HG03442 (cell line): ENCODE data around the gene N4BP2L2.

Source experiments
- ATAC-seq: cut with Tn5 transposase; IDR thresholded peaks from one replicate; pipeline ENCODE4 v1.9.1; 2021; ENCODE audit warnings: mild to moderate bottlenecking, moderate library complexity; ENCODE audit not compliant: unreplicated experiment

N4BP2L2 gene

GRCh38 chr13:32535115-32535514 is 3.5 kb downstream of the N4BP2L2 start:
- no peak for ATAC-seq

GRCh38 chr13:32530841-32531253 is 7.7 kb downstream of the N4BP2L2 start:
- ATAC-seq = no peak

GRCh38 chr13:32528358-32528757 is 10.2 kb downstream of the N4BP2L2 start:
- ATAC-seq = no peak

GRCh38 chr13:32527151-32527550 is 11.4 kb downstream of the N4BP2L2 start:
- no peak for ATAC-seq

- no peak for ATAC-seq
Observed at GRCh38 chr13:32525766-32526165, 12.8 kb downstream of the N4BP2L2 start.

GRCh38 chr13:32515246-32515645 is 23.3 kb downstream of the N4BP2L2 start:
- no peak for ATAC-seq

- ATAC-seq = no peak
Observed at GRCh38 chr13:32511482-32511881, 27.1 kb downstream of the N4BP2L2 start.

GRCh38 chr13:32504876-32505275 is 33.7 kb downstream of the N4BP2L2 start:
- no peak for ATAC-seq

GRCh38 chr13:32504263-32504662 is 34.3 kb downstream of the N4BP2L2 start:
- ATAC-seq = no peak

- ATAC-seq = no peak
Observed at GRCh38 chr13:32503727-32504126, 34.9 kb downstream of the N4BP2L2 start.

GRCh38 chr13:32501064-32501463 is 37.5 kb downstream of the N4BP2L2 start:
- ATAC-seq = no peak

- ATAC-seq = no peak
Observed at GRCh38 chr13:32499538-32500210, 38.9 kb downstream of the N4BP2L2 start.

GRCh38 chr13:32497589-32497988 is 41.0 kb downstream of the N4BP2L2 start:
- no peak for ATAC-seq

GRCh38 chr13:32496599-32497160 is 41.9 kb downstream of the N4BP2L2 start:
- ATAC-seq = no peak

GRCh38 chr13:32495841-32496240 is 42.8 kb downstream of the N4BP2L2 start:
- no peak for ATAC-seq

GRCh38 chr13:32495429-32495828 is 43.2 kb downstream of the N4BP2L2 start:
- ATAC-seq = no peak

- no peak for ATAC-seq
Observed at GRCh38 chr13:32491028-32491427, 47.6 kb downstream of the N4BP2L2 start.

- ATAC-seq = no peak
Observed at GRCh38 chr13:32476892-32477291, 61.7 kb downstream of the N4BP2L2 start.

- ATAC-seq = no peak
Observed at GRCh38 chr13:32476021-32476731, 62.4 kb downstream of the N4BP2L2 start.

- no peak for ATAC-seq
Observed at GRCh38 chr13:32474999-32475792, 63.4 kb downstream of the N4BP2L2 start.

GRCh38 chr13:32473650-32474049 is 64.9 kb downstream of the N4BP2L2 start:
- ATAC-seq = no peak
